ENCODE measurements around the gene SLC24A3.

The SLC24A3 gene

DNA sequence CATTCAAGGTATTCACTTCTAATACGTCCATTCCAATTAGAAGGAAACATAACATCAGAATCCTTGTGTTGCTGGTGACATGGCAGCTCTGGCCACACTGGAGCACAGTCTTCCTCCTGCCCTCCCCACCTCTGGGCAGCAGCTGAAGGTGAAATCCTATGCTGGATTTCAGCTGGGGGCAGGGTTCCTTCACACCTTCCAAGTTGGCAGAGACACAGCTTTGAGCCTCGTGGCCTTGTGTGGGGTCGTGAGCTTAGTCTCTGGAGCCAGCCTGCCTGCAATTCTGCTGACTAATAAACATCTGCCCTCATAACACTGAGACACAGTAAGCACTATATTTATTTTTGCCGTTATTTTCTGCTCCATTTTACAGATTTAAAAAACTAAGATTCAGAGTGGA is 326.7 kb downstream of the SLC24A3 start:
- TF ChIP-seq CTCF (IDR thresholded peaks at IDR 0.05; ENCODE audit: low read depth, low read length) = no peak
- in situ Hi-C loops (cut with HindIII; ENCODE audit: low sequenced_read_pairs) = no loop called here
- no peak for DNase-seq (ENCODE audit: low read depth, low spot score)
- H3K4me3 ChIP-seq (ENCODE audit: low read depth, low read length) = no peak overlapping the region

- no peak for TF ChIP-seq CTCF (IDR thresholded peaks at IDR 0.05; ENCODE audit: low read depth, low read length)
- in situ Hi-C loops (cut with HindIII; ENCODE audit: low sequenced_read_pairs) = no loop called here
- H3K4me3 ChIP-seq (ENCODE audit: low read depth, low read length) = no peak overlapping the region
- DNase-seq (ENCODE audit: low read depth, low spot score) = no peak
Measured at GRCh38 chr20:19540392-19540791, 327.9 kb downstream of the SLC24A3 start.

DNA sequence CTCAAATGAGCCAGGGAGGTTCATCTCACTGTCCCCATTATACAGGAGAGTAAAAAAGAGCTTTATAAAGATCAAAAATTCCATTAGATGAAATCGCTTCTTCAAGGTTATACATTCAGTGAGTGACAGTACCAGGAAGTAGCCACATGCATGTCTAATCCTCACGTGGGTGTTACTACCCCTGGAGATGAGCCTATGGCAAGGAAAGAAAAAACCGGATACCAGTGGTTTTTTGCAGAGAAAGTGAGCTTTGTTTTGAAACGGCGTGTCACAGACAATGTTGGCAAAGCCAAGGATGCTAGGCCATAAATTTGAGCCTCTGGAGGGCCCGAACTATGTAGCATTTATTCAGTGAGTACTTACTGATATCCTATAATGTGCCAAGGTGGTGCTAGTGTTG is 330.7 kb downstream of the SLC24A3 start:
- H3K4me3 ChIP-seq (ENCODE audit: low read depth, low read length) = no peak overlapping the region
- TF ChIP-seq CTCF (IDR thresholded peaks at IDR 0.05; ENCODE audit: low read depth, low read length) = no peak
- DNase-seq (ENCODE audit: low read depth, low spot score) = no peak
- in situ Hi-C loops (cut with HindIII; ENCODE audit: low sequenced_read_pairs) = no loop called here

- H3K4me3 ChIP-seq (ENCODE audit: low read depth, low read length) = no peak overlapping the region
- no peak for DNase-seq (ENCODE audit: low read depth, low spot score)
- in situ Hi-C loops (cut with HindIII; ENCODE audit: low sequenced_read_pairs) = no loop called here
- TF ChIP-seq CTCF (IDR thresholded peaks at IDR 0.05; ENCODE audit: low read depth, low read length) = no peak
Measured at GRCh38 chr20:19544684-19545083, 332.2 kb downstream of the SLC24A3 start.

DNA sequence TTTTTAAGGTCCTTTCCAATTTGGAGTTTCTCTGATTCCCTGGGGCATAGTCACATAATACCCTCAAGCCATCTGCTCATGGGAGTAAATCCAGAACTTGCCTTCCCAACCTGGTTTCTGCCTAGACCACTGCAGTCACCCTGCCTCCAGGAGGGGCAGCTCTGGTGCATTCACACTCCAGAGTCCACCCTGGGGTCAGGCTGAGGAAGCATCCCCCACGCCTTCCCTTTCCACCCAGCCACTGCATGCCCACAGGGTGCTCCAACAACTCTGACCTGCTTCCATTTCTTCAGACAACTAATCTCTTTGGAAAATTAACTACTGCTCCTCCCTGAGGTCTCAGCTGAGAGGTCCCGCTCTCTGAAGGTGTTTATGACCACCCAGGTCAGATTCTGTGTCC is 334.2 kb downstream of the SLC24A3 start:
- no peak for TF ChIP-seq CTCF (IDR thresholded peaks at IDR 0.05; ENCODE audit: low read depth, low read length)
- DNase-seq (ENCODE audit: low read depth, low spot score) = no peak
- H3K4me3 ChIP-seq (ENCODE audit: low read depth, low read length) = no peak overlapping the region
- in situ Hi-C loops (cut with HindIII; ENCODE audit: low sequenced_read_pairs) = no loop called here

DNA sequence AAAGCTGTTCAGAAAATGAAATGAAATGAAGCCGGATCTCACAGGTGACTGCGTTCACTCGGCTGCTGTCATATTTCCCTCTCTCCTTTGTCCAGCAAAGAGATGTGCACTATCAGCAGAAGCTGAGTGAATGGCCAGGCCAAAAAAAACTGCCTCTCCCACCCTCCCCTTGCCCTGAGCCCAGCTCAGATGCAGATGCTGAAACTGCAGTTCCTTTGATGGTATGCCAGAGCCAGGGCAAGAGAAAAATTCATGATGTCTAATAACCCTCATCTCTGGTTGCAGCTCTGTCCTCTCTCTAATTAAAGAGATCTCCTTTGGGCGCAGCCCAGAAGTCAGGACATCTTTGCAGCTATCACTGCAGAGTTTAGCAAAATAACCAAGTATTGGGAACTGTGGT is 335.1 kb downstream of the SLC24A3 start:
- in situ Hi-C loops (cut with HindIII; ENCODE audit: low sequenced_read_pairs) = no loop called here
- no peak for DNase-seq (ENCODE audit: low read depth, low spot score)
- no peak overlapping the region for H3K4me3 ChIP-seq (ENCODE audit: low read depth, low read length)
- TF ChIP-seq CTCF (IDR thresholded peaks at IDR 0.05; ENCODE audit: low read depth, low read length) = no peak

DNA sequence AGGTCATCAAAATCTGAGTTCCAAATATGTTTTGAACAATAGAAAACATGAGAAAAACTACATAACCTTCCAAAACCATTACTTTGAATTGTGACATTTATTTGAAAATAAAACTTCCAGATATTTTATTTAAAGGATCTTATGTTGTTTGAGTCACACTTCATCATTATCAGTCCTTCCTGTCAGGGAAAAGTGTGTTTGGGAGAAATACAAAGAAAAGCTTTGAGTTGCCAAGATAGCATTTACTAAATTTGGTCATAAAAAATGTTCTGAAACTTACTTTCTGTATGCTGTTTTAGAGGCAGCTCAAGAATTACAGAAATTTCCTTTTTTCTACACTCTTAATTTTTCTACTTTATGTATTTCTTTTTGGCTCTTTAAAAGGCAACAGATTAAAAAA is 337.5 kb downstream of the SLC24A3 start:
- no peak overlapping the region for H3K4me3 ChIP-seq (ENCODE audit: low read depth, low read length)
- in situ Hi-C loops (cut with HindIII; ENCODE audit: low sequenced_read_pairs) = no loop called here
- no peak for DNase-seq (ENCODE audit: low read depth, low spot score)
- no peak for TF ChIP-seq CTCF (IDR thresholded peaks at IDR 0.05; ENCODE audit: low read depth, low read length)

Measured in astrocyte of the spinal cord (primary cell).